HepG2 (cell line): ENCODE data around the gene ANKRD49. TPM values are rescaled to one million over a fixed set of nuclear protein-coding genes. Genes with fewer than 3 reads are reported as not detected.

Source experiments
- BRD4 ChIP-seq: sonication (generic); formaldehyde crosslinking; IDR thresholded peaks from 2 replicates; pipeline ENCODE4 v1.4.0; 2020; ENCODE audit warnings: missing genetic modification reagents
- CBX5 ChIP-seq: sonication (generic); formaldehyde crosslinking; IDR thresholded peaks from 2 replicates; pipeline ENCODE4 v1.4.0; 2020; ENCODE audit warnings: missing genetic modification reagents, borderline replicate concordance
- CENPT ChIP-seq: sonication (generic); formaldehyde crosslinking; IDR thresholded peaks from 2 replicates; pipeline ENCODE4 v1.8.0; 2022; ENCODE audit warnings: low read depth, mild to moderate bottlenecking, moderate library complexity, missing genetic modification reagents
- DR1 ChIP-seq: sonication (generic); formaldehyde crosslinking; IDR thresholded peaks from 2 replicates; pipeline ENCODE4 v1.8.0; 2021; ENCODE audit warnings: mild to moderate bottlenecking, missing genetic modification reagents, inconsistent platforms
- FOXP1 ChIP-seq, 2 experiments: fragments of 450-650 bp in 1 of 2; IDR thresholded peaks; 2 replicates each; pipeline ENCODE4 v1.6.1; 2017 to 2018; ENCODE audit warnings: antibody characterized with exemption in 1 of 2
- GPN1 ChIP-seq: sonication (generic); formaldehyde crosslinking; IDR thresholded peaks from 2 replicates; pipeline ENCODE4 v1.5.1; 2020; ENCODE audit warnings: missing genetic modification reagents, borderline replicate concordance
- KDM5B ChIP-seq: sonication (generic); formaldehyde crosslinking; IDR thresholded peaks from 2 replicates; pipeline ENCODE4 v1.4.0; 2020; ENCODE audit warnings: missing genetic modification reagents, mild to moderate bottlenecking, borderline replicate concordance
- MAFG ChIP-seq: sonication (generic); formaldehyde crosslinking; IDR thresholded peaks from 2 replicates; pipeline ENCODE4 v1.5.1; 2020; ENCODE audit warnings: mild to moderate bottlenecking, missing genetic modification reagents
- NFRKB ChIP-seq: fragments of 450-650 bp; IDR thresholded peaks from 2 replicates; pipeline ENCODE4 v1.6.1; 2017
- NFYB ChIP-seq: sonication (generic); formaldehyde crosslinking; IDR thresholded peaks from 2 replicates; pipeline ENCODE4 v1.4.0; 2020; ENCODE audit warnings: missing genetic modification reagents
- SMAD1 ChIP-seq: sonication (generic); formaldehyde crosslinking; IDR thresholded peaks from 2 replicates; pipeline ENCODE4 v1.4.0; 2020; ENCODE audit warnings: missing genetic modification reagents, low read depth, mild to moderate bottlenecking, borderline replicate concordance
- TARDBP ChIP-seq: sonication (generic); formaldehyde crosslinking; IDR thresholded peaks from 2 replicates; pipeline ENCODE4 v1.8.0; 2022; ENCODE audit warnings: mild to moderate bottlenecking, missing genetic modification reagents
- TCF7 ChIP-seq: sonication (generic); IDR thresholded peaks from 2 replicates; pipeline ENCODE4 v1.6.1; 2016; ENCODE audit warnings: antibody characterized with exemption, low read depth
- THAP11 ChIP-seq: IDR thresholded peaks from 2 replicates; pipeline ENCODE4 v1.6.1; 2016; ENCODE audit warnings: missing biosample characterization, missing genetic modification reagents
- ZBTB20 ChIP-seq: sonication (generic); formaldehyde crosslinking; IDR thresholded peaks from 2 replicates; pipeline ENCODE4 v1.8.1; 2023; ENCODE audit warnings: missing genetic modification reagents, low read depth, mild to moderate bottlenecking, borderline replicate concordance
- ZMAT3 ChIP-seq: sonication (generic); formaldehyde crosslinking; conservative IDR thresholded peaks from 2 replicates; pipeline ENCODE4 v1.7.0; 2021; ENCODE audit warnings: missing genetic modification reagents
- ZNF121 ChIP-seq: sonication (generic); formaldehyde crosslinking; IDR thresholded peaks from 2 replicates; pipeline ENCODE4 v1.5.0; 2020; ENCODE audit warnings: mild to moderate bottlenecking, missing genetic modification reagents
- ZNF205 ChIP-seq: IDR thresholded peaks from 2 replicates; pipeline ENCODE4 v1.6.1; 2018; ENCODE audit warnings: missing biosample characterization, missing genetic modification reagents
- ZNF337 ChIP-seq: sonication (generic); formaldehyde crosslinking; IDR thresholded peaks from 2 replicates; pipeline ENCODE4 v1.5.1; 2020; ENCODE audit warnings: missing genetic modification reagents, low read depth, mild to moderate bottlenecking, borderline replicate concordance
- ZNF746 ChIP-seq: sonication (generic); formaldehyde crosslinking; IDR thresholded peaks from 2 replicates; pipeline ENCODE4 v1.8.0; 2022; ENCODE audit warnings: mild to moderate bottlenecking, missing genetic modification reagents
- ZNF782 ChIP-seq: sonication (generic); formaldehyde crosslinking; IDR thresholded peaks from 2 replicates; pipeline ENCODE4 v1.4.0; 2020; ENCODE audit warnings: missing genetic modification reagents, mild to moderate bottlenecking, borderline replicate concordance
- ZNF788 ChIP-seq: sonication (generic); formaldehyde crosslinking; IDR thresholded peaks from 2 replicates; pipeline ENCODE4 v1.5.0; 2020; ENCODE audit warnings: mild to moderate bottlenecking, missing genetic modification reagents, borderline replicate concordance
- ZSCAN31 ChIP-seq: sonication (generic); formaldehyde crosslinking; IDR thresholded peaks from 2 replicates; pipeline ENCODE4 v1.5.0; 2020; ENCODE audit warnings: low read depth, mild to moderate bottlenecking, missing genetic modification reagents
- polyA plus RNA-seq, 8 experiments: library from polyadenylated mRNA; depleted of rRNA in 3 of 8; stranded (reverse) in 7 of 8; unstranded in 1 of 8; fragments of >200 nt; fragmentation: Illumina TruSeq in 4 of 8; extraction: Trizol in 4 of 8; gene quantifications; 2 replicates each; pipeline versions ENCODE4 v1.2.1 to v1.2.3, GENCODE V29; 2011 to 2016; ENCODE audit warnings: low read depth in 4 of 8, missing spikeins in 1 of 8, mixed read lengths in 1 of 8; ENCODE audit not compliant: insufficient read depth in 1 of 8
- total RNA-seq, 5 experiments: library from RNA; depleted of rRNA; stranded (reverse); fragments of >200 nt; fragmentation: Illumina TruSeq; extraction: Trizol; gene quantifications; 2 replicates each; pipeline ENCODE4 v1.2.3, GENCODE V29; 2016; ENCODE audit warnings: low read depth in 1 of 5
- TF ChIP-seq, protein P1 (sequence below): sonication (generic); formaldehyde crosslinking; IDR thresholded peaks from 2 replicates; pipeline ENCODE4 v1.4.0; 2020; ENCODE audit warnings: missing genetic modification reagents, borderline replicate concordance
- TF ChIP-seq, protein P2 (sequence below): sonication (generic); formaldehyde crosslinking; IDR thresholded peaks from 2 replicates; pipeline ENCODE4 v1.4.0; 2020; ENCODE audit warnings: low read depth, mild to moderate bottlenecking, missing genetic modification reagents
- TF ChIP-seq, protein P3 (sequence below): IDR thresholded peaks from 2 replicates; pipeline ENCODE4 v1.6.1; 2016; ENCODE audit warnings: control low read depth

The ANKRD49 gene
- total and polyA plus RNA-seq, 2 of the 13 experiments (the other 11 are each of a cell fraction or from before 2014, with no cell fraction given): 14.2 to 14.3 TPM

DNA sequence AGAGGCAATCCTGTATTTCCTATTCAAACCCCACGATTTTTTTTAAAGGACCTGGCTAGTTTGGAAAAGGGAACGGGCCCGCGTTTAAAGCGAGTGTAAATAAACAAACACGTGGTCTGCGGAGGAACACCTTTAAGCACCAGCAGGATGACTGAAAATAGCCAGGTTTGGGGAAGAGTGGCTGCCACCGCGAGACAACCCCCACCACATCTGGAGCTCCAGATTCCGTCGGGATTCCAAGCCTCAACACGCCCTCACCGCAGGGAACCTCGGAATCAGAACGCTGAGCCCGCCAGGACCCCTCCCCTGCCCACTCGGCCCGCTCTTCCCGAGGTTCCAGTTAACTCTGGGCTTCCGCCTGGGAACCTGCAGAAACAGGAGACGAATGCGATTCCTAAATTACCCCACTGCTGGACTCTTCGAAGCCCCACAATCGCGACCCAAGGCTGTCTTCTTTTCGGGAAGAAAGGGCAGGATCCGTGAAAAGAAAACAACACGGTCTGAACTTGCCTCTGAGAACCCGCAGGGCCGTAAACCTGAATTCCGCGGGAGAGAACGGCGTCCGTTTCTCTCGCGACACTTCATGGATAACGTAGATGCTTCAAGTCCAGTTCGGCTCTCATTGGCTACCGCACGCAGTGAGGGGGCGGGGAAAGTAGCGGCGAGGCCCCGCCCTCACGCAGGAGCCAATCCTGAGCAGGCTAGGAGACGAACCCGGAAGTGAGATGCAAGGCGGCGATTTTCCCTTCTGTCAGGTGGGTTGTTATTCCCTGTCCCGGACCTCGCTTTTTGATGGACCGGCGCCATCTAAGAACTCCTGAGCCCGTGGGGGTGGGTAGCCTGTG lies at the start of gene ANKRD49, which contains the start of gene MRE11 (continued):
- TF ChIP-seq, protein P1, sequence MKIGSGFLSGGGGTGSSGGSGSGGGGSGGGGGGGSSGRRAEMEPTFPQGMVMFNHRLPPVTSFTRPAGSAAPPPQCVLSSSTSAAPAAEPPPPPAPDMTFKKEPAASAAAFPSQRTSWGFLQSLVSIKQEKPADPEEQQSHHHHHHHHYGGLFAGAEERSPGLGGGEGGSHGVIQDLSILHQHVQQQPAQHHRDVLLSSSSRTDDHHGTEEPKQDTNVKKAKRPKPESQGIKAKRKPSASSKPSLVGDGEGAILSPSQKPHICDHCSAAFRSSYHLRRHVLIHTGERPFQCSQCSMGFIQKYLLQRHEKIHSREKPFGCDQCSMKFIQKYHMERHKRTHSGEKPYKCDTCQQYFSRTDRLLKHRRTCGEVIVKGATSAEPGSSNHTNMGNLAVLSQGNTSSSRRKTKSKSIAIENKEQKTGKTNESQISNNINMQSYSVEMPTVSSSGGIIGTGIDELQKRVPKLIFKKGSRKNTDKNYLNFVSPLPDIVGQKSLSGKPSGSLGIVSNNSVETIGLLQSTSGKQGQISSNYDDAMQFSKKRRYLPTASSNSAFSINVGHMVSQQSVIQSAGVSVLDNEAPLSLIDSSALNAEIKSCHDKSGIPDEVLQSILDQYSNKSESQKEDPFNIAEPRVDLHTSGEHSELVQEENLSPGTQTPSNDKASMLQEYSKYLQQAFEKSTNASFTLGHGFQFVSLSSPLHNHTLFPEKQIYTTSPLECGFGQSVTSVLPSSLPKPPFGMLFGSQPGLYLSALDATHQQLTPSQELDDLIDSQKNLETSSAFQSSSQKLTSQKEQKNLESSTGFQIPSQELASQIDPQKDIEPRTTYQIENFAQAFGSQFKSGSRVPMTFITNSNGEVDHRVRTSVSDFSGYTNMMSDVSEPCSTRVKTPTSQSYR (CRISPR knock-in tag): no peak
- TF ChIP-seq KDM5B (CRISPR knock-in tag) (peak; percentile 68), MAFG (CRISPR knock-in tag) (no peak), ZNF788 (CRISPR knock-in tag) (no peak; the same call in 1 of the 2 replicates), ZBTB20 (CRISPR knock-in tag) (0 out of 2 replicates have a peak, but pooled peaks have one; percentile 54), ZNF782 (CRISPR knock-in tag) (peak; percentile 16; the same call in 1 of the 2 replicates), CBX5 (CRISPR knock-in tag) (no peak), BRD4 (CRISPR knock-in tag) (no peak; the same call in 1 of the 2 replicates), NFRKB (no peak), TARDBP (CRISPR knock-in tag) (peak; percentile 57; the same call in 1 of the 2 replicates), FOXP1 (IDR thresholded peaks at IDR 0.05) (no peak), FOXP1 (CRISPR knock-in tag; IDR thresholded peaks at IDR 0.05) (no peak), GPN1 (CRISPR knock-in tag) (no peak), ZSCAN31 (CRISPR knock-in tag) (peak; percentile 33; the same call in 1 of the 2 replicates), ZMAT3 (CRISPR knock-in tag) (peak; percentile 82; the same call in 1 of the 2 replicates), DR1 (CRISPR knock-in tag) (peak; percentile 60), ZNF746 (CRISPR knock-in tag) (no peak), ZNF337 (CRISPR knock-in tag) (no peak), NFYB (peak; percentile 90), TCF7 (0 out of 2 replicates have a peak, but pooled peaks have one; percentile 26), CENPT (CRISPR knock-in tag) (no peak), SMAD1 (no peak), ZNF205 (CRISPR knock-in tag) (no peak; the same call in none of the 2 replicates), THAP11 (CRISPR knock-in tag) (peak; percentile 56), ZNF121 (CRISPR knock-in tag) (no peak)
- TF ChIP-seq, protein P2, sequence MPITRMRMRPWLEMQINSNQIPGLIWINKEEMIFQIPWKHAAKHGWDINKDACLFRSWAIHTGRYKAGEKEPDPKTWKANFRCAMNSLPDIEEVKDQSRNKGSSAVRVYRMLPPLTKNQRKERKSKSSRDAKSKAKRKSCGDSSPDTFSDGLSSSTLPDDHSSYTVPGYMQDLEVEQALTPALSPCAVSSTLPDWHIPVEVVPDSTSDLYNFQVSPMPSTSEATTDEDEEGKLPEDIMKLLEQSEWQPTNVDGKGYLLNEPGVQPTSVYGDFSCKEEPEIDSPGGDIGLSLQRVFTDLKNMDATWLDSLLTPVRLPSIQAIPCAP (CRISPR knock-in tag): no peak
- TF ChIP-seq, protein P3, sequence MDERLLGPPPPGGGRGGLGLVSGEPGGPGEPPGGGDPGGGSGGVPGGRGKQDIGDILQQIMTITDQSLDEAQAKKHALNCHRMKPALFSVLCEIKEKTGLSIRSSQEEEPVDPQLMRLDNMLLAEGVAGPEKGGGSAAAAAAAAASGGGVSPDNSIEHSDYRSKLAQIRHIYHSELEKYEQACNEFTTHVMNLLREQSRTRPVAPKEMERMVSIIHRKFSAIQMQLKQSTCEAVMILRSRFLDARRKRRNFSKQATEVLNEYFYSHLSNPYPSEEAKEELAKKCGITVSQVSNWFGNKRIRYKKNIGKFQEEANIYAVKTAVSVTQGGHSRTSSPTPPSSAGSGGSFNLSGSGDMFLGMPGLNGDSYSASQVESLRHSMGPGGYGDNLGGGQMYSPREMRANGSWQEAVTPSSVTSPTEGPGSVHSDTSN: no peak
